ENCODE data around the gene FAAP24.
A peak's percentile ranks its signal among the peaks of the same experiment; 100 is the strongest.
"Not testable (repeated sequence)": the region's sequence is repeated elsewhere in the genome, so short reads cannot be mapped to it uniquely, and the experiment has no call there.

FAAP24 gene

DNA sequence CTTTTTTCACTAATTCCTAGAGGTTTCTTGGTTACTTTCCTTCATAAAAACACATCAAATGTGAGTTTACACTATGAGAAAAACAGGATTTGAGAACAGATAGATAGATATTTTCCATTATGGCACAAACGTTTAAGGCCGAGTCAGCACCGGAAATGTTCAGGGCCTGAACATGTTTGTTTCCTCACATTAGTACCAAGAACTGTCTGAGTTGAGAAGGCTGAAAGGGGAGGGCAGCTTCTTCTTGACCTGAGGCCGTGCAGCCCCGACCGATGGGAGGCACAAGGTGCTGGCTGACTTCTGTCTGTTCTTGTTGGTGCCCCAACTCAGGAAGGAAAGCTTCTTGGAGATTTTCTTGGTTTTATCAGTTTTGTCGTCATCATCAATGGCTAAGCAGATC is 7.8 kb downstream of the FAAP24 start:
- not testable (repeated sequence) for H3K4me1 Mint-ChIP-seq; H3K9me3 Mint-ChIP-seq; H3K27ac Mint-ChIP-seq; DNase-seq (ENCODE audit: low spot score in 2 of 2); H3K4me3 Mint-ChIP-seq; ATAC-seq
- H3K36me3 Mint-ChIP-seq = peaks cover 16% of the 10 kb centered on the region

DNA sequence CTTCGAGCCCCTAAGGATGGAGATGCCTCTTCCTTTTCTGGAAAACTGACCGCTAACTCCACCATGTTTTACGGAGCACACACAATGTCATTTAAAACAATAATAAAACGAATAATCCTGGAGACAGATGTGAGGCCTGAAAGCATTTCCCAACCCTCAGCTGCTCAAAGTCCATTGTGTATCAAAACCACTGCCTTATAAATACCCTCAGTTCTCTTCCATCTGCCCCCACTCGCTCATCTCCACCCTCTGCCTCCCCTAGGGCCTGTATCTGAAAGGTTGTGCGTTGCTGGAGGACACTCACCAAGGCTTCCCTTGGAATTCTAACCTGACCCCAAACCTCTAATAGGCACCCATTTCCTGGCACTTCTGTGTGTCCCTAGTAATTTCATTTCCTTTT is 10.4 kb downstream of the FAAP24 start:
- H3K4me1 Mint-ChIP-seq; ATAC-seq; DNase-seq (ENCODE audit: low spot score in 2 of 2); H3K9me3 Mint-ChIP-seq; H3K27ac Mint-ChIP-seq; H3K4me3 Mint-ChIP-seq; H3K36me3 Mint-ChIP-seq: not testable (repeated sequence)

DNA sequence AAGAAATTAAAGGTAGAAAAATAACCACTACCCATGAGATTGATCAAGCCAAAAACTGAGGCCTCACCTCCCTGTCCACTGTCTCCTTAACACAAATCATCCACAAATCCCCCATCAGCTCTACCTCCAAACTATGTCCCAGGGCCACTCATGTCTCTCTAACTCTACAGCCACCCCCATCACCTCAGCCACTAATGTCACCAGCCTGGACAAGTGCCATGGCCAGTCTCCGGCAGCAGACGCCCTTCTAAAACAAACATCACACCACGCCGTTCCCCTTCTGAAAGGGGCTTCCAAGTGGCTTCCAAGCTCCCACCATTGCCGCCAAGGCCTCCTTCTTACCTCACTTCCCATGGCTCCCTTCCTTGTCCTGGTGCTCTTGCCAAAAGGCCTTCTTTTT is 16.2 kb downstream of the FAAP24 start:
- H3K36me3 Mint-ChIP-seq, H3K4me1 Mint-ChIP-seq, H3K4me3 Mint-ChIP-seq: not testable (repeated sequence)

DNA sequence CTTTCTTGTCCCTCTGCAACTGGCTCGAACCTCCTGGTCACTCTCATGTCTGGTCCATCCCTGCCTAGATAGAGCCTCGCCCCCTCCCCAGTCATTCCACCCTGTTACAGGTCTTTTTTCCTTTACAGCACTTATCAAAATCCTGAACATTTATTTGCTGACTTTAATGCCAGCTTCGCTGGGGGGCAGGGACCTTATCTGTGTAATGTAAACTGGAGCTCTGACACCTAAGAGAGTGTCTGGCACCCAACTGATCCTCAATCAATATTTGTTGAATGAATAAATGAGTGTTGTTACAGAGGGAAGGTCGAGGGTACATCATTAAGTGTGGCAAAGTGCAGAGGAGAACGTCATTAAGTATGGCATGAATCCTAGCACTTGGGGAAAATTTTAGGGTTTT is 16.7 kb downstream of the FAAP24 start:
- H3K4me3 Mint-ChIP-seq = no peak overlapping the region
- H3K4me1 Mint-ChIP-seq = no peaks in the 10 kb centered on the region
- no peaks in the 10 kb centered on the region for H3K36me3 Mint-ChIP-seq
- no peaks in the 10 kb centered on the region for H3K9me3 Mint-ChIP-seq
- no peak overlapping the region for H3K27ac Mint-ChIP-seq
- ATAC-seq (no peak), DNase-seq (ENCODE audit: low spot score in 2 of 2) (no peak)

More for the DNA sequence above, 16.2 kb downstream of the FAAP24 start:
- ATAC-seq; H3K27ac Mint-ChIP-seq; H3K9me3 Mint-ChIP-seq; DNase-seq (ENCODE audit: low spot score in 2 of 2): not testable (repeated sequence)

DNA sequence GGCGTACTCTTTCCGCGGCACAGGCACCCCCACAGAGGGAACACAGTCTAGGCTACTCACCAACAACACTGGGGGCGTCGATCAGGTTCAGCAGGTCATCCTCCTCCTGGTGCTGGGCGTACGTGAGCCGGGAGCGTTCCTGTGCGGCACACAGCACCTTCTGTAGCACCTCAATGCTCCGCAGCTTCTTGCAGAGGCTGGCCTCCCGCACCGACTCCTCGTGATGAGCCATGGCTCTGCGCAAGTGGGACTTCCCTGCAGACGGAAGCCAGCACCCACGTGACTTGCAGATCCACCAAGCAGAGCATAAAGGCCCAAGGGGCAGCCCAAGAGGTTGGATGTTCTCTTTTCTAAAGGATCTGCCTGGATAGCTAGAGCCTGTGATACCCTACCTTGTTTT is 23.9 kb downstream of the FAAP24 start:
- not testable (repeated sequence) for H3K36me3 Mint-ChIP-seq; DNase-seq (ENCODE audit: low spot score in 2 of 2); H3K4me3 Mint-ChIP-seq; H3K9me3 Mint-ChIP-seq; H3K27ac Mint-ChIP-seq; H3K4me1 Mint-ChIP-seq; ATAC-seq

DNA sequence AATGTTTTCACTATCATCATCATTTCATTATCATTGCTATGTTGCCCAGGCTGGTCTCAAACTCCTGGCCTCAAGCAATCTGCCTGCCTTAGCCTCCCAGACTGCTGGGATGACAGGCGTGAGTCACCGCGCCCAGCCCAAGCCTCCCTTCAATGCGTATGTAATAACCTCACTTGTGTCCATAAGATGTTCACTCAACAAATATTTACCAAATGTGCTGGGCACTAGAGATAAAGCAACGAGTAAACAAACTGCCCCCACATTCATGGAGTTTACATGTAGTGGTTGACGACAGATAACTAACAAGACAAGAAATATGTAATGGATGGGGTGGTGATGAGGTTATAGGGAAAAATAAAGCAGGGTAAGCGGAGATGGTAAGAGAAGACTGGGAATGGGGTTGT is 25.0 kb downstream of the FAAP24 start:
- not testable (repeated sequence) for H3K27ac Mint-ChIP-seq; ATAC-seq; H3K4me3 Mint-ChIP-seq; DNase-seq (ENCODE audit: low spot score in 2 of 2); H3K9me3 Mint-ChIP-seq; H3K36me3 Mint-ChIP-seq; H3K4me1 Mint-ChIP-seq

DNA sequence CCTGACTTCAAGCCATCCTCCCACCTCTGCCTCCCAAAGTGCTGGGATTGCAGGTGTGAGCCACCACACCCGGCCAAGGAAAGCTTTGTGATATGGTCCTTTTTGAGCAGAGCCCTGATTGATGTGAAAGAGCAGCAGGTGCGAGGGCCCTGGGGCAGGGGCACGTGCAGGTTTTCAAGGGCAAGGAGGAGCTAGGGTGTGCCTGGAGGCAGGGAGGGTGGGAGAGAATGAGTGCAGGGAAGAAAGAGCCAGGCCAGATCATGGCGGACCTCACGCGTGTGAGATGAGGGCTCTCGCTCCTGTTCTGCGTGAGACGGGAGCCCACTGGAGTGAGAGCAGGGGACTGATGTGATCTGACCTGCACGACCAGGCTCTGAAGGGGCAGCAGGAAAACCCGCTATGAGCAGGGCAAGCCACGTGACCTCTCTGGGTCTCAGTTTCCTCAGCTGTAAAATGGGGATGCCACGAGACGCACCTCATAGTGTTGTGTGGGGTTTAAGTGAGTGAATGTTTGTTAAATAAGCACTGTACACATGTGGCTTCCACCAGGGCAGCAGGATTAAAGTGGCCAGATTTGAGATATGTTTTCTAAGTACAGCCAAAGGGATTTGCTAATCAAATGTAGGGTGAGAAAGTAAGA is 25.8 kb downstream of the FAAP24 start:
- Mint-ChIP-seq H3K4me3 (no peak overlapping the region), H3K27ac (no peak overlapping the region), H3K9me3 (no peaks in the 10 kb centered on the region), H3K4me1 (peaks cover 7% of the 10 kb centered on the region), H3K36me3 (peaks cover 6% of the 10 kb centered on the region)
- ATAC-seq (no peak), DNase-seq (ENCODE audit: low spot score in 2 of 2) (no peak)

DNA sequence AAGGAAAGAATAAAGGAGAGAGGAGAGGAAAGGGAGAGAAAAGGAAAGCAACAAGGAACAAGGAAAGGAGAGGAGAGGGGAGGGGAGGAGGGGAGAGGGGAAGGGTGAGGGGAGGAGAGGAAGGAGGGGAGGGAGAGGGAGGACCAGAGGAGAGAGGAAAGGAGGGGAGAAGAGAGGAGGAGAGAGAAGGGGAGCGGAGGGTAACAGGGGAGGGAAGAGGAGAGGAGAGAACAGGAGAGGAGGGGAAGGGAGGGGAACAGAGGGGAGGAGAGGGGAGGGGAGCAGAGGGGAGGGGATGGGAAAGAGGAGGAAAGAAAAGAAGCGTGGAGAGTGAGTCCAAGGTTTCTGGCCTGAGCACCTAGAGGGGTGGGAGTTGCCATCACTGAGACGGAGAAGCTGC is 26.7 kb downstream of the FAAP24 start:
- Mint-ChIP-seq H3K4me1 (peaks cover 7% of the 10 kb centered on the region), H3K9me3 (no peaks in the 10 kb centered on the region), H3K36me3 (peaks cover 6% of the 10 kb centered on the region), H3K27ac (no peak overlapping the region), H3K4me3 (no peak overlapping the region)
- no peak for ATAC-seq
- DNase-seq (ENCODE audit: low spot score in 2 of 2) = no peak

DNA sequence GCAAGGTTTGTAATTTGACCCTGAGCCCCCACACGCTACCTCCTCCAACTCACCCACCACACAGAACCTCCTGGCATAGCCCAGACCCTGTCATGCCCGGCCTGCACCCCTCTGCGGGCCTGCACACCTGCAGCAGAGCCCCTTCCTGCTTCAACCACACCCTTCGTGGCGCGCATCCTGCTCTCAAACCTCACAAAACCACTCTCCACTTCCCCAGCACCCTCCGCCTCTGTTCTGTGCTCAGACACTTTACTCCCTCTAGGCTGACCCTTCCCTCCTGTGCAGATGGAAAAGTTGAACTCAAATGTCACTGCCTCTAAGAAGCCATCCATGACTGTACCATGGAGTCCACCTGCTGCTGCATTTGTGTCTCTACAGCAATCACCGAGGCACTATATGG is 28.5 kb downstream of the FAAP24 start:
- Mint-ChIP-seq H3K36me3 (peaks cover 6% of the 10 kb centered on the region), H3K4me1 (peaks cover 7% of the 10 kb centered on the region), H3K4me3 (no peak overlapping the region), H3K9me3 (no peaks in the 10 kb centered on the region), H3K27ac (peak overlapping the region; percentile 44)
- no peak for ATAC-seq
- no peak for DNase-seq (ENCODE audit: low spot score in 2 of 2)

DNA sequence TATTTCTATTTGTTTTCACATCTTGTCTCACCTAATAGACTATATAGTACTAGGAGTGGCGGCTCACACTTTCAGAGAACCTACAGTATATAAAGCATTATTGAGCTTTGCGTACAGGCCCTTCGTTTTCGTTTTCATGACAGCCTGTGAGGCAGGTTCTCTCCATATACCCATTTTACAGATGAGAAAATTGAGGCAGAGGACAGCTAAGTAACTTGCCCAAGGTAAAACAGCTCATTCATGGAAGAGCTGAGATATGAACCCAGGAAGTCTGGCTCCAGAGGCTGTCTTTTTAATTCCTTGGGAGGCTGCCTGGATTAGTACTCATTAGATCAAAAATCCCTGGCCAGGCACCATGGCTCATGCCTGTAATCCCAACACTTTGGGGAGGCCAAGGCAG is 28.9 kb downstream of the FAAP24 start:
- H3K9me3 Mint-ChIP-seq = no peaks in the 10 kb centered on the region
- peaks cover 6% of the 10 kb centered on the region for H3K36me3 Mint-ChIP-seq
- ATAC-seq (no peak), DNase-seq (ENCODE audit: low spot score in 2 of 2) (no peak)
- H3K4me3 Mint-ChIP-seq = no peak overlapping the region
- H3K4me1 Mint-ChIP-seq = peaks cover 7% of the 10 kb centered on the region
- H3K27ac Mint-ChIP-seq = peak overlapping the region; percentile 44

DNA sequence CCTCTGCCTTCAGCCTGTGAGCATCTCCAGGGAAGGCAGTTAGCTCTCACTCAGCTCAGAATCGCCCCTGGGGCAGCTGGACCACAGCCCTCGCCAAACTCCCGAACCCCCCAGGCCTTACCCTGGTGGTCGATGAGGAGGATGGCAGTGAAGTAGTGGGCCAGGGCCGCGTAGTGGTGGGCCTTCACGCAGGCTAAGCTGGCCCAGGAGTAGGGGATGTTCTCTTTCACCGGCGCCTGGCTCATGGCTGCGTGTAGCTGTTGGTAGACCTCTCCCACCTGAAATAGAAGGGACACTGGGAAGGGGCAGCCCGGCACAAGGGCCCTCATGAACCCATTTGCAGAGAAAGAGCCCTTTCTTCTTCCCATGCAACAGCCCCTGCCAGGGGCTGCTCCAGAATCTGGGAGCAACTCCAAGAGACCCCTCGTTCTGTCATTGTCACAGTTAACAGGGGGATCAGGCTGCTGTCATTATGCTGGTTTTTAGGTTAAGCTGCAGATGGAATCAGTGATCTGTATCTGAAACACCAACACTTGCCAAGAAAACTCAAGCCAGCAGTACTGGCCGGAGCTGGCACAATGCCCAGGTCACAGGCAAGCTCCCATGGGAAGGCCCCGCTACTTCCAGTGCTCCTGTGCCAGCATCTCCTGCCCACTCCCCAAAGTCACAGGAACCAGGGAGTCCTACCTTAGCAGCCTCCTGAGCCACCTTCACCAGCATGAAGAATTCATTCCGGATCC is 30.3 kb downstream of the FAAP24 start:
- not testable (repeated sequence) for H3K36me3 Mint-ChIP-seq; H3K27ac Mint-ChIP-seq; DNase-seq (ENCODE audit: low spot score in 2 of 2); ATAC-seq; H3K4me3 Mint-ChIP-seq; H3K4me1 Mint-ChIP-seq; H3K9me3 Mint-ChIP-seq

DNA sequence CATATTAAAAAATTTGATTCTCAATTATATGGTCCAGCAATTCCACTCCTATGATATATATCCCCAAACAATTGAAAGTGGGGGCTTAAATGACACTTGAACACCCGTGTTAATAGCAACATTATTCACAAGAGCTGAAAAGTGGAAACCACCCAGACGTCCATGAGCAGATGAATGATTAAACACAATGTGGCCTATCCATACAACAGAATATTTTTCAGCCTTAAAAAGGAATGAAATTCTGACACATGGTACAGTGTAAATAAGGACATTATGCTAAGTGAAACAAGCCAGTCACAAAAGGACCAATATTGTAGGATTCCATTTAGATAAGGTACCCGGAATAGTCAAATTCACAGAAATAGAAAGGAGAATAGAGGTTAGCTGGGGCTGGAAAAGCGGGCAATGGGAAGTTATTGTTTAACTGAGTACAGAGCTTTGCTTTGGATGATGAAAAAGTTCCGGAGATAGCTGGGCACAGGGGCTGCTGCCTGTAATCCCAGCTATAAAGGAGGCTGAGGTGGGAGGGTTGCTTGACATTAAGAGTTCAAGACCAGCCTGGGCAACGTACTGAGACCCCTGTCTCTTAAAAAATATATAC is 31.5 kb downstream of the FAAP24 start:
- not testable (repeated sequence) for H3K27ac Mint-ChIP-seq; H3K4me1 Mint-ChIP-seq; DNase-seq (ENCODE audit: low spot score in 2 of 2); H3K4me3 Mint-ChIP-seq; H3K9me3 Mint-ChIP-seq; ATAC-seq; H3K36me3 Mint-ChIP-seq

DNA sequence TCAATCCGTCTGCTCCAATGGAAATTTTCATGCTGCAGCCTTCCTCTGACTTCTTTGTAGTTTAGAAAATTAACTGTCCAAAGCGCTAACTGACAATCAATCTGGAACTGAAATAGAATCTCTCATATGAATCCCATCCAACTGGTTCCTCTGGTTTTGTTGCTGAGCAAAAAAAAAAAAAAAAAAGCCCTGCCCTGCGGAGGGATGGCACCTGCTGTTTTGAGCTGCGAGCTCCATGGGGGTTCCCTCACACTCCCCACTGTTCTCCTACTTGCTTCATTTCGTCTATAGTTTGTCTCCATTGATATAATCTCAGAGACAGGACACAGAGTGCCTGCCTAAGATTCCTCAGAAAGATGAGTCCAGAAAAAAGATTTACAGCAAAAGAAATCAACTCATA is 33.4 kb downstream of the FAAP24 start:
- no peak for ATAC-seq
- DNase-seq (ENCODE audit: low spot score in 2 of 2) = no peak
- Mint-ChIP-seq H3K36me3 (no peaks in the 10 kb centered on the region), H3K4me3 (no peak overlapping the region), H3K4me1 (peaks cover 5% of the 10 kb centered on the region), H3K27ac (no peak overlapping the region), H3K9me3 (no peaks in the 10 kb centered on the region)

DNA sequence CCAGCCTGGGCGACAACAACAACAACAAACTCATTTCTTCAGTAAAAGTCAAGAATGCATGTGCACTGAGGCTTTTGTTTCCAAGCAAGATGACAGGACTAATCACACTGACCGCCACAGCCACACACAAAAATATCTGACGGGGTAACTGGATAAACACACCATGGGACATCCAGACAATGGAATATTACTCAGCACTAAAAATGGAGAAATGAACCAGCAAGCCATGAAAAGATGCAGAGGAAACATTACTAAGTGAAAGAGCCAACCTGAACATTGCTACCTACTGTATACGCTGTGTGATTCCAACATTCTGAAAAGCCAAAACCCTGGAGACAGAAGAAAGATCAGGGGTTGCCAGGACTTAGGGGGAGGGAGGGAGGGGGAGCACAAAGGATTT is 36.7 kb downstream of the FAAP24 start:
- Mint-ChIP-seq H3K9me3 (no peaks in the 10 kb centered on the region), H3K27ac (no peak overlapping the region), H3K4me3 (no peak overlapping the region), H3K4me1 (no peaks in the 10 kb centered on the region), H3K36me3 (no peaks in the 10 kb centered on the region)
- DNase-seq (ENCODE audit: low spot score in 2 of 2) (no peak), ATAC-seq (no peak)

DNA sequence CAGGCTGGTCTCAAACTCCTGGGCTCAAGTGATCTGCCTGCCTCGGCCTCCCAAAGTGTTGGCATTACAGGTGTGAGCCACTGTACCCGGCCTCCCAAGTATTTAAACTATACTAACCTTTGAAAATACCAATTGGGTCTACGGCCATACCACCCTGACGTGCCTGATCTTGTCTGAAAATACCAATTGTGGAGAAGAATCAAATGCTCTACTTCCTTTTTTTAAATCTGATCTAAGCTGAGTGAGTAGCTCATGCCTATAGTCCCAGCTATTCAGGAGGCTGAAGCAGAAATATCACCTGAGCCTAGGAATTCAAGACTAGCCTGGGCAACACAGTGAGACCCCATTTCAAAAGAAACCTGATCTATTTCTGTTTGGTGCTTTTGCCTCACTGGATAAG is 38.8 kb downstream of the FAAP24 start:
- not testable (repeated sequence) for H3K4me3 Mint-ChIP-seq; H3K4me1 Mint-ChIP-seq; DNase-seq (ENCODE audit: low spot score in 2 of 2); ATAC-seq; H3K9me3 Mint-ChIP-seq; H3K27ac Mint-ChIP-seq; H3K36me3 Mint-ChIP-seq

DNA sequence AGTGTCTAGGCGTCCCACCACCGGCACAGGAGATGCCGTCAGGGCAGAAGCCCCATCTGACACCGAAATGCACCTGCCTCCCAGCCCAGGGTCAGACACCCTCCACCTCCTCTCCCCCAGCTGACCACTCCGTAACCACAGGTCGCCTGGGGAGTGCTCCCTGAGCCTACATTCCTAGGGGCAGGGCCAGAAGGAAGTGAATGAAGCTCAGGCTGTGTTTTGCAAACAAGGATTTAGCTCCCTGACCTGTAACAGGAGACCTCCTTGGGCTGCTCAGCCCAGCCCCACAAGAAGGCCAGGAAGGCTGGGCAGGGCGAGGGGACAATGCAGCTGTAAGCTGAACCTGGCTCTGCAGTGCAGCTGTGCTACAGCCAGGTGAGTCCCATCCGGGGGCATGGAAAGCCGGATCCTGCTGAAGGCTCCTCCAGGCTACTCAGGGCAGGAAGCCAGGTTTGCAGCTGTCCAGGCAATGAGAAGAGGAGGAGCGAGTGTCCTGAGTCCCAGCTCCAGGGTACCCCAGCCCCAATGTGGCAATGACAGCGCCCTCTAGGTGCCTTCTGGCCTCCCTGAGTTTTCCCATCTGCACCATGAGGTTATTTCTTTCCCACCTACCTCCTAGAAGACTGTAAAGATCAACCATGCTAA is 50.6 kb downstream of the FAAP24 start:
- DNase-seq (ENCODE audit: low spot score in 2 of 2) (no peak), ATAC-seq (no peak)
- no peaks in the 10 kb centered on the region for H3K36me3 Mint-ChIP-seq
- H3K4me1 Mint-ChIP-seq = no peaks in the 10 kb centered on the region
- H3K4me3 Mint-ChIP-seq = no peak overlapping the region
- H3K9me3 Mint-ChIP-seq = no peaks in the 10 kb centered on the region
- no peak overlapping the region for H3K27ac Mint-ChIP-seq

Measured in stimulated activated effector memory CD8-positive, alpha-beta T cell treated with anti-CD3 and anti-CD28 coated beads, Interleukin-12 subunit alpha, Interleukin-12 subunit beta, amount 100 ng/mL, for 72 hours (primary cell).